Measurements from ENCODE around the gene LGALS7. TPM values are rescaled to one million over a fixed set of nuclear protein-coding genes. Genes with fewer than 3 reads are reported as not detected.

LGALS7 gene
- total and polyA plus RNA-seq, 2 of the 13 experiments (the other 11 are each of a cell fraction or from before 2014, with no cell fraction given): 0.73 TPM; not detected in 1

DNA sequence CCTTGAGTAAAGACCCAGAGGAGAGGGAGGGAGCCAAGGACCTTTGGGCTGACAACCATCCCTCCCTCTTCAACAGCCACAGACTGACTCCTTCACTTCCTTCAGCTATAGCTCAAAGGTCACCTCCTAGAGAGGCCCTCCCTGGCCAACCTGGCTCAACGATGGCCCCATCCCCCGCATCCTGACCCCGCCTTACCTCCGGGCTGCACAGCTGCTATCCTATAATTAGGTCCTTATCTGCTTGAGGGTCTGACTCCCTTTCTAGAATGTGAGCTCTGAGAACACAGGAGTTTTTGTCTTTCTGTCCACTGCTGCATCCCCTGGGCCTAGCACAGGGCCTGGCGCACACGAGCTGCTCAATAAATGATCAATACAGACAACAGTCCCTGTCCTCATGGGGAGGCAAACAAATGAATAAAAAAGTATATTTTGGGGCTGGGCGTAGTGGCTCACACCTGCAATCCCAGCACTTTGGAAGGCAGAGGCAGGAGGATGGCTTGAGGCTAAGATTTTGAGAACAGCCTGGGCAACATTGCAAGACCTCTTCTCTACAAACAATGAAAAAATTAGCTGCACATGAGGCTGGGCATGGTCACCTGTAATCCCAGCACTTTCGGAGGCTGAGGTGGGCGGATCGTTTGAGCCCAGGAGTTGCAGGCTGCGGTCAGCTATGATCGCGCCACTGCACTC lies 46.1 kb upstream of the LGALS7 start (continued):
- TF ChIP-seq KAT7 (CRISPR knock-in tag; IDR thresholded peaks at IDR 0.05; ENCODE audit: borderline replicate concordance) (no peak), NR1H2 (CRISPR knock-in tag; IDR thresholded peaks at IDR 0.05; ENCODE audit: borderline replicate concordance, low read depth) (no peak), NR2F2 (IDR thresholded peaks at IDR 0.05; ENCODE audit: borderline replicate concordance, low read depth) (no peak; the same call in 1 of the 2 replicates), ZNF782 (CRISPR knock-in tag; IDR thresholded peaks at IDR 0.05; ENCODE audit: borderline replicate concordance) (no peak), NR2F6 (IDR thresholded peaks at IDR 0.05) (no peak), NR2F6 (CRISPR knock-in tag; IDR thresholded peaks at IDR 0.05) (0 out of 2 replicates have a peak, but pooled peaks have one; percentile 51), KLF6 (CRISPR knock-in tag; IDR thresholded peaks at IDR 0.05) (no peak), HNF4A (CRISPR knock-in tag; IDR thresholded peaks at IDR 0.05) (peak; percentile 84), MATR3 (CRISPR knock-in tag; IDR thresholded peaks at IDR 0.05) (no peak), SP1 (IDR thresholded peaks at IDR 0.05) (no peak), SP1 (CRISPR knock-in tag; IDR thresholded peaks at IDR 0.05) (no peak), CBX5 (CRISPR knock-in tag; IDR thresholded peaks at IDR 0.05; ENCODE audit: borderline replicate concordance) (no peak), ZNF567 (CRISPR knock-in tag; IDR thresholded peaks at IDR 0.05; ENCODE audit: borderline replicate concordance) (no peak), FOXA3 (CRISPR knock-in tag; IDR thresholded peaks at IDR 0.05) (peak; percentile 26; the same call in 1 of the 2 replicates), ZSCAN12 (CRISPR knock-in tag; IDR thresholded peaks at IDR 0.05) (no peak), MEF2D (CRISPR knock-in tag; IDR thresholded peaks at IDR 0.05) (peak; percentile 66; the same call in 1 of the 2 replicates), ZNF569 (CRISPR knock-in tag; IDR thresholded peaks at IDR 0.05; ENCODE audit: borderline replicate concordance) (no peak), SRY (CRISPR knock-in tag; IDR thresholded peaks at IDR 0.05) (no peak), ZNF33A (CRISPR knock-in tag; IDR thresholded peaks at IDR 0.05; ENCODE audit: borderline replicate concordance) (no peak), CENPT (CRISPR knock-in tag; IDR thresholded peaks at IDR 0.05; ENCODE audit: low read depth) (no peak), CEBPB (IDR thresholded peaks at IDR 0.05; ENCODE audit: borderline replicate concordance, low read depth, low read length) (no peak), HMG20A (CRISPR knock-in tag; IDR thresholded peaks at IDR 0.05; ENCODE audit: borderline replicate concordance) (no peak), ZNF644 (CRISPR knock-in tag; IDR thresholded peaks at IDR 0.05; ENCODE audit: low read depth) (no peak), U2AF2 (IDR thresholded peaks at IDR 0.05; ENCODE audit: low read depth, low read length) (no peak), PPARG (CRISPR knock-in tag; conservative IDR thresholded peaks at IDR 0.05) (peak; percentile 66; the same call in 1 of the 2 replicates), ZMYM2 (CRISPR knock-in tag; IDR thresholded peaks at IDR 0.05) (no peak), ZNF615 (CRISPR knock-in tag; IDR thresholded peaks at IDR 0.05; ENCODE audit: borderline replicate concordance) (no peak)
- TF ChIP-seq, protein P1, sequence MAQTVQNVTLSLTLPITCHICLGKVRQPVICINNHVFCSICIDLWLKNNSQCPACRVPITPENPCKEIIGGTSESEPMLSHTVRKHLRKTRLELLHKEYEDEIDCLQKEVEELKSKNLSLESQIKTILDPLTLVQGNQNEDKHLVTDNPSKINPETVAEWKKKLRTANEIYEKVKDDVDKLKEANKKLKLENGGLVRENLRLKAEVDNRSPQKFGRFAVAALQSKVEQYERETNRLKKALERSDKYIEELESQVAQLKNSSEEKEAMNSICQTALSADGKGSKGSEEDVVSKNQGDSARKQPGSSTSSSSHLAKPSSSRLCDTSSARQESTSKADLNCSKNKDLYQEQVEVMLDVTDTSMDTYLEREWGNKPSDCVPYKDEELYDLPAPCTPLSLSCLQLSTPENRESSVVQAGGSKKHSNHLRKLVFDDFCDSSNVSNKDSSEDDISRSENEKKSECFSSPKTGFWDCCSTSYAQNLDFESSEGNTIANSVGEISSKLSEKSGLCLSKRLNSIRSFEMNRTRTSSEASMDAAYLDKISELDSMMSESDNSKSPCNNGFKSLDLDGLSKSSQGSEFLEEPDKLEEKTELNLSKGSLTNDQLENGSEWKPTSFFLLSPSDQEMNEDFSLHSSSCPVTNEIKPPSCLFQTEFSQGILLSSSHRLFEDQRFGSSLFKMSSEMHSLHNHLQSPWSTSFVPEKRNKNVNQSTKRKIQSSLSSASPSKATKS (CRISPR knock-in tag; IDR thresholded peaks at IDR 0.05): no peak
- TF ChIP-seq, protein P2, sequence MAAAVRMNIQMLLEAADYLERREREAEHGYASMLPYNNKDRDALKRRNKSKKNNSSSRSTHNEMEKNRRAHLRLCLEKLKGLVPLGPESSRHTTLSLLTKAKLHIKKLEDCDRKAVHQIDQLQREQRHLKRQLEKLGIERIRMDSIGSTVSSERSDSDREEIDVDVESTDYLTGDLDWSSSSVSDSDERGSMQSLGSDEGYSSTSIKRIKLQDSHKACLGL (CRISPR knock-in tag; IDR thresholded peaks at IDR 0.05): no peak
- TF ChIP-seq, protein P3, sequence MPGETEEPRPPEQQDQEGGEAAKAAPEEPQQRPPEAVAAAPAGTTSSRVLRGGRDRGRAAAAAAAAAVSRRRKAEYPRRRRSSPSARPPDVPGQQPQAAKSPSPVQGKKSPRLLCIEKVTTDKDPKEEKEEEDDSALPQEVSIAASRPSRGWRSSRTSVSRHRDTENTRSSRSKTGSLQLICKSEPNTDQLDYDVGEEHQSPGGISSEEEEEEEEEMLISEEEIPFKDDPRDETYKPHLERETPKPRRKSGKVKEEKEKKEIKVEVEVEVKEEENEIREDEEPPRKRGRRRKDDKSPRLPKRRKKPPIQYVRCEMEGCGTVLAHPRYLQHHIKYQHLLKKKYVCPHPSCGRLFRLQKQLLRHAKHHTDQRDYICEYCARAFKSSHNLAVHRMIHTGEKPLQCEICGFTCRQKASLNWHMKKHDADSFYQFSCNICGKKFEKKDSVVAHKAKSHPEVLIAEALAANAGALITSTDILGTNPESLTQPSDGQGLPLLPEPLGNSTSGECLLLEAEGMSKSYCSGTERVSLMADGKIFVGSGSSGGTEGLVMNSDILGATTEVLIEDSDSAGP (CRISPR knock-in tag; IDR thresholded peaks at IDR 0.05; ENCODE audit: borderline replicate concordance): peak; percentile 45; the same call in 1 of the 2 replicates

All from HepG2 (cell line).